Neural cell (in vitro differentiated cells): ENCODE results near the gene TMPRSS2. TPM values are rescaled to one million over a fixed set of nuclear protein-coding genes. Genes with fewer than 3 reads are reported as not detected.

Experiments used
- H2AFZ ChIP-seq: fragments of 200-600, 300-800 bp; sonication (generic), shearing (Covaris generic); 2 replicates; pipeline ENCODE4 v1.6.0; 2014; ENCODE audit warnings: low read depth, mild to moderate bottlenecking, antibody characterized with exemption, low read length, moderate library complexity
- H3F3A ChIP-seq: fragments of 200-600 bp; shearing (Covaris generic); 2 replicates; pipeline ENCODE4 v1.6.1; 2016; ENCODE audit warnings: mild to moderate bottlenecking, moderate library complexity, mixed read lengths, antibody characterized with exemption, low read length; ENCODE audit not compliant: insufficient read depth, poor library complexity, severe bottlenecking
- H3K27ac ChIP-seq: fragments of 200-600, 300-800 bp; sonication (generic), shearing (Covaris generic); 2 replicates; pipeline ENCODE4 v1.5.1; 2014; ENCODE audit warnings: mild to moderate bottlenecking, low read length, moderate library complexity
- H3K27me3 ChIP-seq: fragments of 300-800, 200-600 bp; sonication (generic), shearing (Covaris generic); 2 replicates; pipeline ENCODE4 v1.6.0; 2014; ENCODE audit warnings: mild to moderate bottlenecking, low read depth, low read length, moderate library complexity; ENCODE audit not compliant: insufficient read depth
- H3K36me3 ChIP-seq: fragments of 300-800, 200-600 bp; sonication (generic), shearing (Covaris generic); 2 replicates; pipeline ENCODE4 v1.5.1; 2014; ENCODE audit warnings: mild to moderate bottlenecking, antibody characterized with exemption, low read length, moderate library complexity; ENCODE audit not compliant: insufficient read depth
- H3K4me2 ChIP-seq: fragments of 300-800, 200-600 bp; sonication (generic), shearing (Covaris generic); 2 replicates; pipeline ENCODE4 v1.6.0; 2014; ENCODE audit warnings: mild to moderate bottlenecking, low read length
- H3K4me3 ChIP-seq: fragments of 300-800, 200-600 bp; sonication (generic), shearing (Covaris generic); 2 replicates; pipeline ENCODE4 v1.5.1; 2014; ENCODE audit warnings: mild to moderate bottlenecking, low read length, moderate library complexity
- H3K79me2 ChIP-seq: fragments of 200-600 bp; shearing (Covaris generic); replicated peaks from 2 replicates; pipeline ENCODE4 v1.6.0; 2014; ENCODE audit warnings: mild to moderate bottlenecking, low read length, moderate library complexity; ENCODE audit not compliant: insufficient read depth
- H3K9ac ChIP-seq: fragments of 300-800, 200-600 bp; sonication (generic), shearing (Covaris generic); 2 replicates; pipeline ENCODE4 v1.6.1; 2016; ENCODE audit warnings: mild to moderate bottlenecking, low read length, mixed read lengths
- H3K9me2 ChIP-seq: fragments of 200-600 bp; shearing (Covaris generic); 2 replicates; pipeline ENCODE4 v1.6.1; 2016; ENCODE audit warnings: mild to moderate bottlenecking, low read length, mixed read lengths; ENCODE audit not compliant: insufficient read depth
- H3K9me3 ChIP-seq: fragments of 200-600, 300-800 bp; sonication (generic), shearing (Covaris generic); 2 replicates; pipeline ENCODE4 v1.6.1; 2016; ENCODE audit warnings: mild to moderate bottlenecking, mixed run types, low read length, moderate library complexity, mixed read lengths
- H4K20me1 ChIP-seq: fragments of 200-600 bp; shearing (Covaris generic); 2 replicates; pipeline ENCODE4 v1.6.1; 2016; ENCODE audit warnings: mild to moderate bottlenecking, mixed run types; ENCODE audit not compliant: insufficient read depth
- EP300 ChIP-seq: fragments of 450-650 bp; conservative IDR thresholded peaks from 2 replicates; pipeline ENCODE4 v1.6.1; 2014; ENCODE audit warnings: antibody characterized with exemption, mild to moderate bottlenecking, moderate library complexity; ENCODE audit not compliant: poor library complexity, severe bottlenecking
- EZH2 ChIP-seq: fragments of 200-600, 300-800 bp; shearing (Covaris generic), sonication (generic); IDR thresholded peaks from 2 replicates; pipeline ENCODE4 v1.6.1; 2014; ENCODE audit warnings: antibody characterized with exemption, low read length, borderline replicate concordance, mild to moderate bottlenecking; ENCODE audit not compliant: insufficient read depth, poor library complexity, severe bottlenecking
- MXI1 ChIP-seq: fragments of 450-650 bp; conservative IDR thresholded peaks from 2 replicates; pipeline ENCODE4 v1.6.1; 2014; ENCODE audit warnings: antibody characterized with exemption, mild to moderate bottlenecking; ENCODE audit not compliant: poor library complexity, severe bottlenecking
- POLR2AphosphoS5 ChIP-seq: IDR thresholded peaks from 2 replicates; pipeline ENCODE4 v1.6.1; 2012
- RAD21 ChIP-seq: fragments of 450-650 bp; conservative IDR thresholded peaks from 2 replicates; pipeline ENCODE4 v1.6.1; 2014; ENCODE audit warnings: antibody characterized with exemption, mild to moderate bottlenecking, moderate library complexity
- SMC3 ChIP-seq: fragments of 450-650 bp; conservative IDR thresholded peaks from 2 replicates; pipeline ENCODE4 v1.6.1; 2014; ENCODE audit warnings: antibody characterized with exemption, mild to moderate bottlenecking, moderate library complexity; ENCODE audit not compliant: poor library complexity
- TAF1 ChIP-seq: IDR thresholded peaks from 2 replicates; pipeline ENCODE4 v1.6.1; 2012; ENCODE audit warnings: low read depth
- polyA plus RNA-seq: library from polyadenylated mRNA; depleted of rRNA; stranded (reverse); fragments of >200 nt; gene quantifications from 2 replicates; pipeline ENCODE4 v1.2.3, GENCODE V29; 2014
- TF ChIP-seq, protein P1 (sequence below): fragments of 450-650 bp; IDR thresholded peaks from 2 replicates; pipeline ENCODE4 v1.5.1; 2014; ENCODE audit warnings: antibody characterized with exemption, mild to moderate bottlenecking, moderate library complexity; ENCODE audit not compliant: poor library complexity, severe bottlenecking
- TF ChIP-seq, protein P2 (sequence below): IDR thresholded peaks from 2 replicates; pipeline ENCODE4 v1.6.1; 2012; ENCODE audit warnings: borderline replicate concordance

The TMPRSS2 gene
- polyA plus RNA-seq, 1 donor from 2014 or later: not detected

DNA sequence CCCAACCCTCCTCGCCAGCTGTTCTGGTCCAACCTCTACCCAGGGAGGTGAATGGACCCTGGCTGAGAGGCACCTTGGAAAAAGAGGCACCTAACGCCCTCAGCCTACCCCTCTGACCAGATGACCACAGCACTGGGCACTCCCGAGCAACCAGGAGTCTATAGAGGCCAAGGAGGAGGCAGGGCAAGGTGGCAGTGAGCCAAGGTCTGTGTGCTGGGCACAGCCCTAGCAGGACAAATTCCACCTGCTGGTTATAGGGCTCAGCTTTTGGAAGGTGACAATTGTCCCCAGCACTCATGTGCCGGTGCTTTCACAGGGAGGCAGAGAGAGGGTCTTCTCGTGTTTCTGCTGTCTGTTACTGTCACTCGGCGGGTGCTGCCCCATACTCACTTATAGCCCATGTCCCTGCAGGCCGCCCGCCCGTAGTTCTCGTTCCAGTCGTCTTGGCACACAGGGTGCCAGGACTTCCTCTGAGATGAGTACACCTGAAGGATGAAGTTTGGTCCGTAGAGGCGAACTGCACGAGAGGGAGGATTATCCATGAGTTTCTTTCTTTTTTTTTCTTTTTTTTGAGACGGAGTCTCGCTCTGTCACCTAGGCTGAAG lies 27.8 kb downstream of the TMPRSS2 start:
- TF ChIP-seq MXI1 (no peak), EZH2 (no peak), POLR2AphosphoS5 (no peak), SMC3 (no peak), RAD21 (no peak), EP300 (no peak), TAF1 (no peak)
- TF ChIP-seq, protein P1, sequence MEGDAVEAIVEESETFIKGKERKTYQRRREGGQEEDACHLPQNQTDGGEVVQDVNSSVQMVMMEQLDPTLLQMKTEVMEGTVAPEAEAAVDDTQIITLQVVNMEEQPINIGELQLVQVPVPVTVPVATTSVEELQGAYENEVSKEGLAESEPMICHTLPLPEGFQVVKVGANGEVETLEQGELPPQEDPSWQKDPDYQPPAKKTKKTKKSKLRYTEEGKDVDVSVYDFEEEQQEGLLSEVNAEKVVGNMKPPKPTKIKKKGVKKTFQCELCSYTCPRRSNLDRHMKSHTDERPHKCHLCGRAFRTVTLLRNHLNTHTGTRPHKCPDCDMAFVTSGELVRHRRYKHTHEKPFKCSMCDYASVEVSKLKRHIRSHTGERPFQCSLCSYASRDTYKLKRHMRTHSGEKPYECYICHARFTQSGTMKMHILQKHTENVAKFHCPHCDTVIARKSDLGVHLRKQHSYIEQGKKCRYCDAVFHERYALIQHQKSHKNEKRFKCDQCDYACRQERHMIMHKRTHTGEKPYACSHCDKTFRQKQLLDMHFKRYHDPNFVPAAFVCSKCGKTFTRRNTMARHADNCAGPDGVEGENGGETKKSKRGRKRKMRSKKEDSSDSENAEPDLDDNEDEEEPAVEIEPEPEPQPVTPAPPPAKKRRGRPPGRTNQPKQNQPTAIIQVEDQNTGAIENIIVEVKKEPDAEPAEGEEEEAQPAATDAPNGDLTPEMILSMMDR: no peak
- TF ChIP-seq, protein P2, sequence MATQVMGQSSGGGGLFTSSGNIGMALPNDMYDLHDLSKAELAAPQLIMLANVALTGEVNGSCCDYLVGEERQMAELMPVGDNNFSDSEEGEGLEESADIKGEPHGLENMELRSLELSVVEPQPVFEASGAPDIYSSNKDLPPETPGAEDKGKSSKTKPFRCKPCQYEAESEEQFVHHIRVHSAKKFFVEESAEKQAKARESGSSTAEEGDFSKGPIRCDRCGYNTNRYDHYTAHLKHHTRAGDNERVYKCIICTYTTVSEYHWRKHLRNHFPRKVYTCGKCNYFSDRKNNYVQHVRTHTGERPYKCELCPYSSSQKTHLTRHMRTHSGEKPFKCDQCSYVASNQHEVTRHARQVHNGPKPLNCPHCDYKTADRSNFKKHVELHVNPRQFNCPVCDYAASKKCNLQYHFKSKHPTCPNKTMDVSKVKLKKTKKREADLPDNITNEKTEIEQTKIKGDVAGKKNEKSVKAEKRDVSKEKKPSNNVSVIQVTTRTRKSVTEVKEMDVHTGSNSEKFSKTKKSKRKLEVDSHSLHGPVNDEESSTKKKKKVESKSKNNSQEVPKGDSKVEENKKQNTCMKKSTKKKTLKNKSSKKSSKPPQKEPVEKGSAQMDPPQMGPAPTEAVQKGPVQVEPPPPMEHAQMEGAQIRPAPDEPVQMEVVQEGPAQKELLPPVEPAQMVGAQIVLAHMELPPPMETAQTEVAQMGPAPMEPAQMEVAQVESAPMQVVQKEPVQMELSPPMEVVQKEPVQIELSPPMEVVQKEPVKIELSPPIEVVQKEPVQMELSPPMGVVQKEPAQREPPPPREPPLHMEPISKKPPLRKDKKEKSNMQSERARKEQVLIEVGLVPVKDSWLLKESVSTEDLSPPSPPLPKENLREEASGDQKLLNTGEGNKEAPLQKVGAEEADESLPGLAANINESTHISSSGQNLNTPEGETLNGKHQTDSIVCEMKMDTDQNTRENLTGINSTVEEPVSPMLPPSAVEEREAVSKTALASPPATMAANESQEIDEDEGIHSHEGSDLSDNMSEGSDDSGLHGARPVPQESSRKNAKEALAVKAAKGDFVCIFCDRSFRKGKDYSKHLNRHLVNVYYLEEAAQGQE: no peak
- Histone ChIP-seq H3F3A (no peaks in the 10 kb centered on the region), H3K9ac (no peak overlapping the region), H3K27ac (no peak overlapping the region), H3K27me3 (no peaks in the 10 kb centered on the region), H3K4me3 (no peak overlapping the region), H3K9me3 (no peaks in the 10 kb centered on the region), H3K9me2 (no peaks in the 10 kb centered on the region), H4K20me1 (no peaks in the 10 kb centered on the region), H3K36me3 (no peaks in the 10 kb centered on the region), H3K79me2 (no peaks in the 10 kb centered on the region), H2AFZ (no peak overlapping the region), H3K4me2 (no peak overlapping the region)

DNA sequence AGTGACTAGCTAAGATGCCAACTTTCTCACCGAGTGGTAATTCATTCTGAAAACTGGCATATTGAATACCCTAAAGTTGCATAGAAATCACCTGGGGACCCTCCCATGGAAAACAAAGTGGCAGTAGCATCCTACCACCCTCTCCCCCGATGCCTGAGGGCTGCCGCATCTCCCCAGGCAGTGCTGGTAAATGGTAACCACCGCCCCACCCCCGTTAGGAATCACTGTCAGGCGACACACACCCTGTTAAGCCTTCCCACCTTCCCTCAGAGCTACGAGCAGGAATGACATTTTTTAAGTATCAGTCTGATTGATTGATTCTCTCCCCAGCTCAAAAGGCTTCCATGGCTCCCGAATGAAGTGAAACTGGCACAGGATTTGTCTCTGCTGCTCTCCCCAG lies 28.3 kb downstream of the TMPRSS2 start:
- no peak overlapping the region for H3K4me3 ChIP-seq
- TF ChIP-seq EZH2 (no peak), MXI1 (no peak), RAD21 (no peak), EP300 (no peak), SMC3 (no peak), POLR2AphosphoS5 (no peak), TAF1 (no peak)
- TF ChIP-seq, protein P2: no peak
- TF ChIP-seq, protein P1: no peak

More for the DNA sequence above, 28.3 kb downstream of the TMPRSS2 start:
- no peaks in the 10 kb centered on the region for H3K36me3 ChIP-seq
- no peaks in the 10 kb centered on the region for H3K9me2 ChIP-seq
- H3K9me3 ChIP-seq: no peaks in the 10 kb centered on the region
- H2AFZ ChIP-seq: no peak overlapping the region
- H4K20me1 ChIP-seq: no peaks in the 10 kb centered on the region
- no peaks in the 10 kb centered on the region for H3F3A ChIP-seq
- H3K27me3 ChIP-seq: no peaks in the 10 kb centered on the region
- H3K9ac ChIP-seq: no peak overlapping the region
- H3K27ac ChIP-seq: no peak overlapping the region
- no peak overlapping the region for H3K4me2 ChIP-seq
- H3K79me2 ChIP-seq: no peaks in the 10 kb centered on the region
